Endodermal cell (in vitro differentiated cells): ENCODE results near the gene GGT7. TPM values are rescaled to one million over a fixed set of nuclear protein-coding genes. Genes with fewer than 3 reads are reported as not detected.

ENCODE experiments used
- DNase-seq: peaks from one replicate; pipeline ENCODE4 v3.0.0-alpha.2; 2017
- H3K27ac ChIP-seq: 2 replicates; pipeline ENCODE4 v1.5.1; 2013; ENCODE audit warnings: mild to moderate bottlenecking, low read depth, low read length, moderate library complexity
- H3K27me3 ChIP-seq: 2 replicates; pipeline ENCODE4 v1.6.1; 2013; ENCODE audit warnings: mild to moderate bottlenecking, low read length, moderate library complexity; ENCODE audit not compliant: insufficient read depth, control insufficient read depth, poor library complexity, severe bottlenecking
- H3K36me3 ChIP-seq: 2 replicates; pipeline ENCODE4 v1.7.0; 2013; ENCODE audit warnings: mild to moderate bottlenecking, low read length, moderate library complexity; ENCODE audit not compliant: control insufficient read depth, insufficient read depth
- H3K4me1 ChIP-seq: one replicate; pipeline ENCODE4 v1.7.0; 2013; ENCODE audit warnings: low read length; ENCODE audit not compliant: control insufficient read depth, insufficient read depth
- H3K4me3 ChIP-seq: 2 replicates; pipeline ENCODE4 v1.5.1; 2013; ENCODE audit warnings: mild to moderate bottlenecking, low read length, moderate library complexity
- H3K9ac ChIP-seq: 2 replicates; pipeline ENCODE4 v1.6.1; 2013; ENCODE audit warnings: mild to moderate bottlenecking, low read length, moderate library complexity; ENCODE audit not compliant: poor library complexity, severe bottlenecking; ENCODE audit errors: extremely low read depth
- H3K9me3 ChIP-seq: 2 replicates; pipeline ENCODE4 v1.6.1; 2013; ENCODE audit warnings: mild to moderate bottlenecking, low read length, moderate library complexity; ENCODE audit not compliant: control insufficient read depth
- H3K27ac Mint-ChIP-seq: 2 replicates; pipeline ENCODE4 v1.8.0; 2020; ENCODE audit warnings: mixed read lengths
- H3K27me3 Mint-ChIP-seq: 2 replicates; pipeline ENCODE4 v1.8.0; 2021; ENCODE audit warnings: mild to moderate bottlenecking, mixed read lengths; ENCODE audit not compliant: insufficient read depth
- H3K36me3 Mint-ChIP-seq: 2 replicates; pipeline ENCODE4 v1.8.0; 2020; ENCODE audit warnings: low read depth, mixed read lengths
- H3K4me1 Mint-ChIP-seq: 2 replicates; pipeline ENCODE4 v1.8.0; 2020; ENCODE audit warnings: mixed read lengths
- H3K4me3 Mint-ChIP-seq: 2 replicates; pipeline ENCODE4 v1.8.0; 2020; ENCODE audit warnings: mild to moderate bottlenecking, moderate library complexity, mixed read lengths
- H3K9me3 Mint-ChIP-seq: 2 replicates; pipeline ENCODE4 v1.8.0; 2020; ENCODE audit warnings: mild to moderate bottlenecking, mixed read lengths
- WGBS, 2 experiments: methylation state at CpG; one replicate each; pipeline versions ENCODE4 v1.1.5 to v1.1.7; 2013; ENCODE audit warnings: missing lambda C conversion rate in 2 of 2, mixed read lengths in 1 of 2; ENCODE audit not compliant: insufficient coverage in 1 of 2, insufficient read length in 1 of 2; 5-methylcytosine and 5-hydroxymethylcytosine counted together
- total RNA-seq, 2 donors: library from RNA; stranded (reverse); fragmentation: NEBNext Ultra II Directional in 1 of 2; extraction: Animal tissue kit (Norgen Biotek cat#: 25700) in 1 of 2; gene quantifications; 2 replicates in 1 of 2; 3 replicates in 1 of 2; pipeline ENCODE4 v1.2.1, GENCODE V29; 2021
- TF ChIP-seq, protein P1 (sequence below): fragments of 200-600 bp; sonication (generic); conservative IDR thresholded peaks from 2 replicates; pipeline ENCODE4 v1.5.0; 2021; ENCODE audit warnings: antibody characterized with exemption, mild to moderate bottlenecking

Gene GGT7
- total RNA-seq, 2 donors from 2014 or later: 31.8 to 43.3 TPM

DNA sequence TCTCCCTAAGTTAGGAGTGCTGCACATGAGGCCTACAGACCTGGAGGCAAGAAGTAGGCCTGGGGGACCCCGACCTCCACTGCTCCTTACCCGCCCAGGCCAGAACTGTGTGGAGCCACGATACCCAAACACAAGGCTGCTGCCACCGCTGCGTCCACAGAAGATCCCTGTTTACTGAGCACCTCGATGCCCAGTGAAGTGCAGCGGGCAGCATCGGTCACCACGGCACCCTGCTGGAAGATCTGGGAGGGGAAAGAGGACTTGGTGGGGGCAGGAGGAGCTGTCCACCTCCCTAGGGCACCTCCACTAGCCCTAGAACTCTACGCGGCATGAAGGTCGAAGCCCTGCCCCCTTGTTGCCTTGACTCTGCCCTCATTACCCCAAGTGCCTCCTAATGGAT, 9.9 kb downstream of the GGT7 start:
- peak; percentile 14 for DNase-seq
- WGBS, 2 experiments: 95 to 96% methylated on average over 4 to 12 of the region's 12 CpGs
- no peak overlapping the region for H3K9ac ChIP-seq
- no peak overlapping the region for H3K4me3 Mint-ChIP-seq
- no peak overlapping the region for H3K4me3 ChIP-seq
- TF ChIP-seq, protein P1, sequence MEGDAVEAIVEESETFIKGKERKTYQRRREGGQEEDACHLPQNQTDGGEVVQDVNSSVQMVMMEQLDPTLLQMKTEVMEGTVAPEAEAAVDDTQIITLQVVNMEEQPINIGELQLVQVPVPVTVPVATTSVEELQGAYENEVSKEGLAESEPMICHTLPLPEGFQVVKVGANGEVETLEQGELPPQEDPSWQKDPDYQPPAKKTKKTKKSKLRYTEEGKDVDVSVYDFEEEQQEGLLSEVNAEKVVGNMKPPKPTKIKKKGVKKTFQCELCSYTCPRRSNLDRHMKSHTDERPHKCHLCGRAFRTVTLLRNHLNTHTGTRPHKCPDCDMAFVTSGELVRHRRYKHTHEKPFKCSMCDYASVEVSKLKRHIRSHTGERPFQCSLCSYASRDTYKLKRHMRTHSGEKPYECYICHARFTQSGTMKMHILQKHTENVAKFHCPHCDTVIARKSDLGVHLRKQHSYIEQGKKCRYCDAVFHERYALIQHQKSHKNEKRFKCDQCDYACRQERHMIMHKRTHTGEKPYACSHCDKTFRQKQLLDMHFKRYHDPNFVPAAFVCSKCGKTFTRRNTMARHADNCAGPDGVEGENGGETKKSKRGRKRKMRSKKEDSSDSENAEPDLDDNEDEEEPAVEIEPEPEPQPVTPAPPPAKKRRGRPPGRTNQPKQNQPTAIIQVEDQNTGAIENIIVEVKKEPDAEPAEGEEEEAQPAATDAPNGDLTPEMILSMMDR: no peak
- H3K9me3 Mint-ChIP-seq: no peaks in the 10 kb centered on the region
- H3K9me3 ChIP-seq: no peaks in the 10 kb centered on the region
- no peak overlapping the region for H3K27ac ChIP-seq
- H3K4me1 ChIP-seq: no peaks in the 10 kb centered on the region
- H3K36me3 Mint-ChIP-seq: peaks cover 52% of the 10 kb centered on the region
- H3K36me3 ChIP-seq: peaks cover 18% of the 10 kb centered on the region
- no peaks in the 10 kb centered on the region for H3K27me3 ChIP-seq
- no peak overlapping the region for H3K27ac Mint-ChIP-seq
- no peaks in the 10 kb centered on the region for H3K27me3 Mint-ChIP-seq
- no peaks in the 10 kb centered on the region for H3K4me1 Mint-ChIP-seq

DNA sequence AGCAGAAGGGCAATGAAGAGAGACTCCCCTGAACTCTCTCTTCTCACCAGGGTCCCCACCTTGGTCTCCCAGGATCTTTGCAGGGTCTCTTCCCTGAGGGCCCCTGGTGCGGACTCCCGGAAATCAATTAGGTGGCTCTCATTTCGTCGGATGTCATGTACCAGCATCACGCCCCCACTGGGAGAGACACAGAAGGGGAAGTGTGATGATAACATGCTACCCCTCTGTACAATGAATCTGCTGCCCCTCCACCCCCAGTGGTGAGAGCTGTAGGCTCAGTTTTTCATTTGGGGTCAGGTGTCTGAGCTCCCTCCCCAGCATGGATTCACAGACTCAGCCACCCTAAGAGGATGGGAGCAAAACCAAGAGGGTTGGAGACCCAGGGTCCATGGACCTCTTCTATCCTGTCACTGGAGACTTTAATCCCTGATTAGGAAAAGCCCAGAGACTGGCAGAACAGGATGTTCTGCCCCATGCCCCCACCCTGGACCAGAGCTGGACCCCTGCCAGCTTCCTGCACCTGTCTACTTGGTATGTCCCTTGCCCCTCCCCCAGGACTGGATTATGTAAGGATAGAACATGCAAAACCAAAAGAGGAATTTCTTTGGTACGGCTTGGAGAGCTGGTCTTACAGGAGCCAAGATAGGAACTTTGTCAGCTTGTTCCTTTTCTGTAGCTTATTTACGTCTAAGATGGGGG, 11.1 kb downstream of the GGT7 start:
- DNase-seq: peak; percentile 32
- no peaks in the 10 kb centered on the region for H3K27me3 ChIP-seq
- H3K4me1 ChIP-seq: no peaks in the 10 kb centered on the region
- no peaks in the 10 kb centered on the region for H3K9me3 ChIP-seq
- TF ChIP-seq, protein P1: no peak
- Mint-ChIP-seq H3K27me3 (no peaks in the 10 kb centered on the region), H3K4me3 (no peak overlapping the region), H3K27ac (no peak overlapping the region), H3K36me3 (peaks cover 61% of the 10 kb centered on the region), H3K9me3 (no peaks in the 10 kb centered on the region), H3K4me1 (no peaks in the 10 kb centered on the region)
- H3K9ac ChIP-seq: no peak overlapping the region
- H3K4me3 ChIP-seq: no peak overlapping the region
- 92 to 100% methylated on average over 5 to 7 of the region's 7 CpGs for WGBS, 2 experiments
- no peak overlapping the region for H3K27ac ChIP-seq
- peaks cover 18% of the 10 kb centered on the region for H3K36me3 ChIP-seq

DNA sequence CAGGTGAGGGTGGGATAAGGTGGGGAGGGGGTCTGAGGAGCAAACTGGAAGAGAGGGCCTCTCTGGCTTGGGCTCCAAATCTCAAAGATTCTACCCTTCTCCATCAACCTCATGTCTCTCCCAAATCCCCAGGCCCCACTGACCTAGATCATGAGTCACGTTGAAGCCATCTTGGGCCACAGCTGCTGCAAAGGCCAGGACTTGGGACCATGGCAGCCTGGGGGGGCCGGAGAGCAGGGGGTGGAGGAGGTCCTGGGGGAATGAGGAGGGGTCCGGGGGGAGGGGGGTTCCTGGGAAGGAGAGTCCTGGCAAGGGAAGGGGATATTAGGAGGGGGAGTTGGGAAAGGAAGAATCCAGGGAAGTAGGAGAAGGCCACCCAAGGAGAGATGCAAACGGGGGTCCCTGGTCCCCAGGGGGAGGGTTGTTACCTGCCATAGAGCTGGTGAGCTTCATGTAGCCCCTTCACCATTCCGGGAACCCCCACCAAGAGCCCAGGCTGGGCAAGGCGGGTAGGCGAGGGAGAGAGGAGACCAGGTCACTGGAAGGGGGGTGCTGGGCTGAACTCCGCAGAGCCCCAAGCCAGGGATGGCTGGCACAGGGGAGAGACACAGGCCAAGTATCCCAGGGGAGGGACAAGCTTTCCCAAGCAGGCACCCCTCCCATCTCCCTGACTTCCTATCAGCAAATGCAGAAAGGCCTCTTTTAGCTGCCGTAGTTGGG, 12.7 kb downstream of the GGT7 start:
- no peaks in the 10 kb centered on the region for H3K4me1 ChIP-seq
- no peak for DNase-seq
- no peaks in the 10 kb centered on the region for H3K27me3 ChIP-seq
- Mint-ChIP-seq H3K9me3 (no peaks in the 10 kb centered on the region), H3K27me3 (no peaks in the 10 kb centered on the region), H3K4me1 (no peaks in the 10 kb centered on the region), H3K4me3 (no peak overlapping the region), H3K27ac (no peak overlapping the region), H3K36me3 (peaks cover 65% of the 10 kb centered on the region)
- no peak overlapping the region for H3K27ac ChIP-seq
- H3K4me3 ChIP-seq: no peak overlapping the region
- no peaks in the 10 kb centered on the region for H3K9me3 ChIP-seq
- peaks cover 22% of the 10 kb centered on the region for H3K36me3 ChIP-seq
- H3K9ac ChIP-seq: no peak overlapping the region
- TF ChIP-seq, protein P1: no peak
- 90 to 100% methylated on average over 2 to 9 of the region's 9 CpGs for WGBS, 2 experiments
